Stimulated activated CD8-positive, alpha-beta memory T cell treated with anti-CD3 and anti-CD28 coated beads, Interleukin-4, amount 100 ng/mL, for 4 hours (primary cell): ENCODE results near the gene ZDHHC9.

Source experiments
- DNase-seq, 2 donors: peaks; one replicate each; pipeline ENCODE4 v3.0.0-alpha.2; 2020; ENCODE audit warnings: low read depth in 2 of 2, low spot score in 1 of 2

The ZDHHC9 gene

DNA sequence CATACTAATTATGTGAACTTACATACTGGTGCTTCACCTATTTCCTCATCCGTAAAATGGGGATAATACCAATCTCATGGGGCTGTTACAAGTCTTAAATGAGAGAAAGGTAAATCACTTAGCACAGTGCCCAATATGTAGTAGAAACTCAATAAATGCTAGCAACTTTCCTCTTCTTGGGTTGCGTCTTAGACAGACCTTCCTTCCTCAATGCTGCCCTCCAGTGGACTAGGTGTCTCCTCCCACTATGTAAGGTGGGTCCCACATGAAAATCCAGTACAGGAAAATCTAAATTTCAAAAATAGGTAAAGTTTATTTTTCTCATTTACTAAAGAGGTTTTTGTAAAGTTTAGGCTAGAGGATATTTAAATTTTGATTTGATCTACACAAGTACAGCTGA is 20.6 kb downstream of the ZDHHC9 start:
- peak in 1 of 2 donors; percentile 18 for DNase-seq

DNA sequence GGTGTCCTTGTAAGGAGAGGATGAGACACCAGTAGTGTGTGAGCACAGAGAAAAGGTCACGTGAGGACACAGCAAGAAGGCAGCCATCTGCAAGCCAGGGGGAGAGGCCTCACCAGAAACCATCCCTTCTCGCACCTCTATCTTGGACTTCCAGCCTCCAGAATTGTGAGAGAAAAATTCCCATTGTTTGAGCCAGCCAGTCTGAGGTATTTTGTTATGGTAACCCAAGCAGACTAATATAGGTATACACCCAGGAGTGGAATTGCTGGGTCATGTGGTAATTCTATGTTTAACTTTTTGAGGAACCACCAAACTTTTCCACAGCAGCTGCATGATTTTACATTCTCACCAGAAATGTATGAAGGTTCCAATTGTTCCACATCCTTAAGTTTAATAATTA is 25.6 kb downstream of the ZDHHC9 start:
- no peak for DNase-seq

DNA sequence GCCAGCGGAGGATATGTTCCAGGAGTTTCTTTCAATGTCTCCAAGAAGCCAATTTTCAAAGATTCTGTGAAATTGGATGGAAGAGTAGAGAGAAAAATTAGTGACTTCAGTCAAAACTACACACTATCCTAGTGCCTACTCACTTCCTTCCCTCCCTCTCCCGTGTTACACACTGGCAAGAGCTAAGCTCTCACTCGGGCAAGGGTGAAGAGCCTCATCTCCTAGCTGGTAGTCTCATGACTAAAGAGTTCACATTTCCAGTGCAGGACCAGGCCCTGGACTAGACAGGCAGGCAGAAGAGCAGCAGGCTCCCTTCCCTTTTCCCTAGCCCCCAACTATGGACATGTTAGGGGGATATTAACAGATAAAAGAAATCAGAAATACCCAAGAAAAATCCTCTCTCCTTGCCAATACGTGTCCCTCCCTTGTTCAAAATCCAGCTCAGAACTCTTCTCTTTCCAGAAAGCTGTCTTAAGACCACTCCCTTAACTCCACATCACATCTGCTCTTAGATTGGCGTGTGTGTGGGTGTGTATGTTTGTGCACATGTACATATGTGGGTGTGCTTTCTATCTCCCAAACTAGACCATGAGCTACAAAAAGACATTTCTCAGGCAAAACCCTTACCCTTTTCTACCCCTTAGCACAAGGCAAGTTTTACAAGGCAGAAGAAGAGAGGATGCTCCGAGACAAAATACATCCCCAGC is 29.9 kb downstream of the ZDHHC9 start:
- DNase-seq = no peak

DNA sequence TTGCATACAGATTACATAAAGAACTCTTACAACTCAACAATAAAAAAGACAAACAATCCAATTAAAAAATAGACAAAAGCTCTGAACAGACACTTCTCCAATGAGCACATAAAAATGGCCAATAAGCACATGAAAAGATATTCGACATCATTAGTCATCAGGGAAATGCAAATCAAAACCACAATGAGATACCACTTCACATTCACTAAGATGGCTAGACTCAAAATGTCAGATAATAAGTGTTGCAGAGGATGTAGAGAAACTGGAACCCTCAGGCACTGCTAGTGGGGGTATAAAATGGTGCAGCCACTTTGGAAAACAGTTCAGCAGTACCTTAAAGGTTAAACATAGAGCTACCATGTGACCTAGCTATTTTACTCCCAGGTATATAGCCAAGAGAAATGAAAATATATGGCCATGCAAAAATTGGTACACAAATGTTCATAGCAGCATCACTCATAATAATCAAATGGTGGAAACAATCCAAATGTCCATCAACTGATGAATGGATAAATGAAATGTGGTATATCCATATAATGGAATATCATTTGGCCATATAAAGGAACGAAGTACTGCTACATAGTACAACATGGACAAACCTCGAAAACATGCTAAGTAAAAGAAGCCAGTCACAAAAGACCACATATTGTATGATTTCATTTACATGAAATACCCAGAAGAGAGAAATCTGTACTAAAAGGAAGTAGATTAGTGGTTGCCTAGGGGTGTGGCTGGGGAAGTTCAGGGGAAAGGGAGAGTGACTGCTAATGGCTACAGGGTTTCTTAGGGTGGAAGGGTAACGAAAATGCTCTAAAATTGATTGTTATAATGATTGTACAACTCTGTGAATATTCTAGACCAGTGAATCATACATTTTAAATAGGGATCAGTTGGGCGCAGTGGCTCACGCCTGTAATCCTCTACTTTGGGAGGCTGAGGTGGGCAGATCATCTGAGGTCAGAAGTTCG is 34.6 kb downstream of the ZDHHC9 start:
- DNase-seq = no peak

GRCh38 chrX:129808158-129808828 is 35.4 kb downstream of the ZDHHC9 start:
- no peak for DNase-seq

GRCh38 chrX:129804806-129805205 is 38.9 kb downstream of the ZDHHC9 start:
- DNase-seq = no peak

DNA sequence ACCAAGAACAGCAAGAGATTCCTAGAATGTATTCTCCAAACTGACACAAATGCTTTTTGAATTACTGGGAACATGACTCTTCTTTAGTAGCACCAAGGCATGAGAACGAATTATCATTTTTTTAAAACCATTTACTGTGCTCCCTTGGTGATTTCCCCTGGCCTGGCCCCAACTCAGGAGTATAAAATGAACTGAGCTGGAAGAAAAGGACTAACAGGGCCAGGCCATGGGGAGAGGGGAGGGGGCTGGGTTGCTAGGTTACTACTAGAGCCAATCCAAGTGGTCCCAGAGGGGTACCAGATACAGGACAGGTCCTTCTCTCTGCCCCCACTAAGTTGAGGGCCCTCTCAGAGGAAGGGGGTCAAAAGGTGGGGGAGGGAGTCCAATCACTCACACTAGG is 40.8 kb downstream of the ZDHHC9 start:
- no peak for DNase-seq

GRCh38 chrX:129800186-129800585 is 43.5 kb downstream of the ZDHHC9 start:
- DNase-seq = no peak

- DNase-seq = no peak
Measured at GRCh38 chrX:129798888-129799287, 44.8 kb downstream of the ZDHHC9 start.

GRCh38 chrX:129798456-129798855 is 45.2 kb downstream of the ZDHHC9 start:
- DNase-seq = no peak

GRCh38 chrX:129797251-129797906 is 46.3 kb downstream of the ZDHHC9 start:
- DNase-seq = no peak

GRCh38 chrX:129795584-129795983 is 48.1 kb downstream of the ZDHHC9 start:
- no peak for DNase-seq

DNA sequence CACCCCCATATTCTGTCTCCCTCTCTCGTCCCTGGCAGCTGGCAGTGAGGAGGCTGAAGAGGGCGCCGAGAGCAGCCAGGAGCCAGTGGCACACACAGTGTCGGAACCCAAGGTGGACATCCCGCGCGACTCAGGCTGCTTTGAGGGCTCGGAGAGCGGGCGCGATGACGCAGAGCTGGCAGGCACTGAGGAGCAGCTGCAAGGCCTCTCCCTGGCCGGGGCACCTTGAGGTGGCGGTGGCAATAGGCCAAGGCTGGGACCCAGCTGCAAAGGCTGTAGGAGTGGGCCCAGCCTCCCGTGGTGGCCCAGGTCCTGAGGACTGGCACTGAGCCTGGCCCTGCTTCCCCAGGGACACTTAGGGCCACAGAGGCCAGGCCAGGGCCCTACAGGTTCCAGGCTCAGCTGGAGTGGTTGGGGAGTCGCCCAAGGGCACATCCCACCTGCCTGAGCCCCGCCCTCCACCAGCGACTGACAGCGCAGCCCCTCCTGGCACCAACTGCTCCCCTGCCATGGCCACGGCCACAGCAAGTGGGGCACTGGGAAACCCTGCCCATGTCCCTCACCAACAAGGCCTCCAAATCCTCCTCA is 50.0 kb downstream of the ZDHHC9 start:
- DNase-seq = no peak

DNA sequence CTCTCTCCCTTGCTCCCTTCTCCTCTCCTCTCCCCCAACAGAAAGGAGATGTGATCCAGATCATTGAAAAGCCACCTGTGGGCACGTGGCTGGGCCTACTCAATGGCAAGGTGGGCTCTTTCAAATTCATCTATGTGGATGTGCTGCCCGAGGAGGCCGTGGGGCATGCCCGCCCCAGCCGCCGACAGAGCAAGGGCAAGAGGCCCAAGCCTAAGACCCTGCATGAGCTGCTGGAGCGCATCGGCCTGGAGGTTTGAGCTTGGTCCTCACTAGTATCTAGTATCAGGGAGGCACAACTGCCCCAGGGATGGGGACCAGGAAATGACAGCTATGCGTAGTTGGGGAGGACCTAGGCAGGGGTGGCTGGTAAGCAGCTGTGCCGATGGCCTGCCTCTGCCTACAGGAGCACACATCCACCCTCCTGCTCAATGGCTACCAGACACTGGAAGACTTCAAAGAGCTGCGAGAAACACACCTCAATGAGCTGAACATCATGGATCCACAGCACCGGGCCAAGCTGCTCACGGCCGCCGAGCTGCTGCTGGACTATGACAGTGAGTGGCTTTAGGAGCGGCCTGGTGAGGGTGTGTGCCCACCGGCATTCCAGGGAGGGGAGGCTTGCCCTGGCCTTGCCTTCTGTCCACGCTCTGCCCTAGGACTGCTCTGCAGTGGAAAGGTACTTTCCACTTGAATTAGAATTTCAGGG is 50.9 kb downstream of the ZDHHC9 start:
- no peak for DNase-seq

DNA sequence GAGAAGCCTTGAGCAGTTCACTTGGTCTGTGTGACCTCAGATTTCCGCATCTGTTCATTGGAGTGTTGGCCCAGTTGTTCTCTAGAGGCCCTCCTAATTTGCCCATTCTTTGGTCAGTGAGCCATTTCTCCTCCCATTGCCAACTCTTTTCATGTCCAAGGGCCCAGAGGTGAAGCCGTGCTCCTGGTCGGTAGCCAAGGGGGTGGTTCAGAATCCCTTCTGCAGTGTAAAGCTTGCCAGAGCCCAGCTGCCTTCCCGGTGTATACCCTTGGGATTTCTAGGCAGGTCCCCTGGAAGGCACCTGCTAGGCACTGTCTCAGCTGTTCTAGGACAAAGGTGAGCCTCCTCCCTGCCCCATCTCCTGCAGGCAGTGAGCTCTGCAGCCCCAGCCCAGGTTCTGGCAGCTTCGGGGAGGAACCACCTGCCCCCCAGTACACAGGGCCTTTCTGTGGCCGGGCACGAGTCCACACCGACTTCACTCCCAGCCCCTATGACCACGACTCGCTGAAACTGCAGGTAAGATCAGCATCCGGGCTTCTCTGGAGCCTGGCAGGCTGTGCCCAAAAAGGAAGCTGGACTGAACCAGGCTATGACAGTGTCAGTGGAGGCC is 51.6 kb downstream of the ZDHHC9 start:
- DNase-seq = no peak

GRCh38 chrX:129791336-129791735 is 52.4 kb downstream of the ZDHHC9 start:
- no peak for DNase-seq

GRCh38 chrX:129790808-129791207 is 52.9 kb downstream of the ZDHHC9 start:
- no peak for DNase-seq

DNA sequence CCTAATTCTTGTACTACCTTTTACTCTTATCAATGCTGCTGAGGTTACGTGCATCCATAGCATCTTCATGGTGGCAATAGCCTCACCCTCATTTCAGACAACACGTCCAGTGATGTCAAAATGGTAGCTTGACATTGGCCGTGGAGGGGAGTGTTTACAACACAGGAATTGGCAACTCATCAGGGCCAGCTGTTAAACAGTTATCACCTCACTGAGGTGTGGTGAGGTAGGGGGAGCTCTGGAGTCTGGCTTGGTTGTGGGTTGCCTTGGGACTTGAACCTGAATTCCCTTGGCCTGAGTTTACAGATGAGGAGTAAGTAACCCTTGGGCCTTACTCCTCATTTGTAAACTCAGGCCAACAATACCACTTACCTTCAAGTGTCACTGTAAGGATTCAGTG is 53.5 kb downstream of the ZDHHC9 start:
- DNase-seq = no peak

DNA sequence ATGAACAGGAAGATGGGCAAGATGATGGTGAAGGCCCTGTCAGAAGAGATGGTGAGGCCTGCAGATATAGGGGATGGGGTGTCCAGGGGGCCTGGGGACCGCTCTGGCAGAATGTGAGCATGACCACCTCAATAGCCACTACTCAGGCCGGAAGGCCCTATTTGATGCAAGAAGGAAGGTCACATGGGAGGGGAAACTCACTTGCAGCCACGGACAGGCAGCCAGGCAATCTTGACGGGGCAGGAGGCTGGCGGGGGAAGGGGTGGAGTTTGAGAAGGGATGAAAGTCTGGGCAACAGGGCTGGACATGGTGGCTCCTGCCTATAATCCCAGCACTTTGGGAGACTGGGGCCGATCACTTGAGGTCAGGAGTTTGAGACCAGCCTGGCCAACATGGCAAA is 55.2 kb downstream of the ZDHHC9 start:
- DNase-seq = no peak
